ENCODE measurements around the gene PLA2G15. TPM values are rescaled to one million over a fixed set of nuclear protein-coding genes. Genes with fewer than 3 reads are reported as not detected.

Gene PLA2G15
- polyA plus RNA-seq, 1 experiment: 15.7 TPM

GRCh38 chr16:68272507-68273209 lies 27.5 kb downstream of the PLA2G15 start:
- H3K27me3 ChIP-seq (ENCODE audit: control insufficient read depth, insufficient read depth, low read length): no peaks in the 10 kb centered on the region
- ChIA-PET CTCF (interaction anchor here (1.3 kb wide), 1 partner anchor 11 kb away, joined by 5 read pairs; no protein-coding TSS in a partner anchor), POLR2A (no interaction called here)
- no peak overlapping the region for H3K4me3 ChIP-seq (ENCODE audit: low read depth, low read length)
- TF ChIP-seq, protein P1, sequence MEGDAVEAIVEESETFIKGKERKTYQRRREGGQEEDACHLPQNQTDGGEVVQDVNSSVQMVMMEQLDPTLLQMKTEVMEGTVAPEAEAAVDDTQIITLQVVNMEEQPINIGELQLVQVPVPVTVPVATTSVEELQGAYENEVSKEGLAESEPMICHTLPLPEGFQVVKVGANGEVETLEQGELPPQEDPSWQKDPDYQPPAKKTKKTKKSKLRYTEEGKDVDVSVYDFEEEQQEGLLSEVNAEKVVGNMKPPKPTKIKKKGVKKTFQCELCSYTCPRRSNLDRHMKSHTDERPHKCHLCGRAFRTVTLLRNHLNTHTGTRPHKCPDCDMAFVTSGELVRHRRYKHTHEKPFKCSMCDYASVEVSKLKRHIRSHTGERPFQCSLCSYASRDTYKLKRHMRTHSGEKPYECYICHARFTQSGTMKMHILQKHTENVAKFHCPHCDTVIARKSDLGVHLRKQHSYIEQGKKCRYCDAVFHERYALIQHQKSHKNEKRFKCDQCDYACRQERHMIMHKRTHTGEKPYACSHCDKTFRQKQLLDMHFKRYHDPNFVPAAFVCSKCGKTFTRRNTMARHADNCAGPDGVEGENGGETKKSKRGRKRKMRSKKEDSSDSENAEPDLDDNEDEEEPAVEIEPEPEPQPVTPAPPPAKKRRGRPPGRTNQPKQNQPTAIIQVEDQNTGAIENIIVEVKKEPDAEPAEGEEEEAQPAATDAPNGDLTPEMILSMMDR (IDR thresholded peaks at IDR 0.05; ENCODE audit: low read depth, low read length): no peak
- DNase-seq (ENCODE audit: low read depth, low spot score): no peak
- no peak overlapping the region for H3K27ac ChIP-seq (ENCODE audit: low read depth, low read length)
- H3K9me3 ChIP-seq (ENCODE audit: control insufficient read depth, insufficient read depth, low read length): no peaks in the 10 kb centered on the region

GRCh38 chr16:68273459-68273858 lies 28.3 kb downstream of the PLA2G15 start:
- POLR2A ChIA-PET: no interaction called here

GRCh38 chr16:68273896-68274295 lies 28.7 kb downstream of the PLA2G15 start:
- Histone ChIP-seq H3K4me3 (ENCODE audit: low read depth, low read length) (no peak overlapping the region), H3K27me3 (ENCODE audit: control insufficient read depth, insufficient read depth, low read length) (no peaks in the 10 kb centered on the region), H3K9me3 (ENCODE audit: control insufficient read depth, insufficient read depth, low read length) (no peaks in the 10 kb centered on the region), H3K27ac (ENCODE audit: low read depth, low read length) (no peak overlapping the region)
- TF ChIP-seq, protein P1 (IDR thresholded peaks at IDR 0.05; ENCODE audit: low read depth, low read length): no peak
- no peak for DNase-seq (ENCODE audit: low read depth, low spot score)
- ChIA-PET POLR2A (no interaction called here), CTCF (interaction anchor here (1.9 kb wide), 1 partner anchor 10 kb away, joined by 12 read pairs; the partner anchor contains the start of gene SLC7A6)

More at GRCh38 chr16:68273459-68273858, 28.3 kb downstream of the PLA2G15 start:
- TF ChIP-seq, protein P1 (IDR thresholded peaks at IDR 0.05; ENCODE audit: low read depth, low read length): no peak
- Histone ChIP-seq H3K27me3 (ENCODE audit: control insufficient read depth, insufficient read depth, low read length) (no peaks in the 10 kb centered on the region), H3K27ac (ENCODE audit: low read depth, low read length) (no peak overlapping the region), H3K9me3 (ENCODE audit: control insufficient read depth, insufficient read depth, low read length) (no peaks in the 10 kb centered on the region), H3K4me3 (ENCODE audit: low read depth, low read length) (no peak overlapping the region)
- DNase-seq (ENCODE audit: low read depth, low spot score): no peak
- CTCF ChIA-PET: interaction anchor here (1.3 kb wide), 1 partner anchor 12 kb away, joined by 5 read pairs; no protein-coding TSS in a partner anchor

- POLR2A ChIA-PET: interaction anchor here (0.6 to 0.7 kb wide), 2 partner anchors 47 to 102 kb away, joined by 5 to 12 read pairs; no protein-coding TSS in a partner anchor
- CTCF ChIA-PET: interaction anchor here (1.9 kb wide), 1 partner anchor 11 kb away, joined by 12 read pairs; the partner anchor contains the start of gene SLC7A6
Observed at GRCh38 chr16:68274441-68274840, 29.3 kb downstream of the PLA2G15 start.

More at GRCh38 chr16:68274441-68274840, 29.3 kb downstream of the PLA2G15 start:
- no peaks in the 10 kb centered on the region for H3K9me3 ChIP-seq (ENCODE audit: control insufficient read depth, insufficient read depth, low read length)
- no peak overlapping the region for H3K27ac ChIP-seq (ENCODE audit: low read depth, low read length)
- H3K27me3 ChIP-seq (ENCODE audit: control insufficient read depth, insufficient read depth, low read length): no peaks in the 10 kb centered on the region
- no peak for DNase-seq (ENCODE audit: low read depth, low spot score)
- H3K4me3 ChIP-seq (ENCODE audit: low read depth, low read length): no peak overlapping the region
- TF ChIP-seq, protein P1 (IDR thresholded peaks at IDR 0.05; ENCODE audit: low read depth, low read length): no peak
